Natural killer cell (primary cell): Measurements from ENCODE around the gene GRAMD4. TPM values are rescaled to one million over a fixed set of nuclear protein-coding genes. Genes with fewer than 3 reads are reported as not detected.
"Not testable (repeated sequence)": the region's sequence is repeated elsewhere in the genome, so short reads cannot be mapped to it uniquely, and the experiment has no call there.

Experiments used
- ATAC-seq, 3 donors: fragments of 150-1000 bp in 2 of 3; fragments of 200-7000 bp in 1 of 3; cut with Tn5 transposase; 1 replicate in 1 of 3; 2 replicates in 2 of 3; pipeline ENCODE4 v1.10.0; 2021; ENCODE audit warnings: mild to moderate bottlenecking in 2 of 3, moderate library complexity in 2 of 3
- DNase-seq, 2 donors: peaks; one replicate each; pipeline versions ENCODE4 v3.0.0 to v3.0.0-alpha.2; 2013 to 2021; ENCODE audit warnings: mixed read lengths in 1 of 2
- H3K27ac ChIP-seq: one replicate; pipeline ENCODE4 v1.5.1; 2013; ENCODE audit warnings: mild to moderate bottlenecking, low read length
- H3K27me3 ChIP-seq: one replicate; pipeline ENCODE4 v1.6.1; 2013; ENCODE audit warnings: low read length; ENCODE audit not compliant: control insufficient read depth, insufficient read depth
- H3K36me3 ChIP-seq: one replicate; pipeline ENCODE4 v1.6.1; 2013; ENCODE audit warnings: low read length; ENCODE audit not compliant: control insufficient read depth, insufficient read depth
- H3K4me1 ChIP-seq: one replicate; pipeline ENCODE4 v1.6.1; 2013; ENCODE audit warnings: low read length; ENCODE audit not compliant: control insufficient read depth, insufficient read depth
- H3K4me3 ChIP-seq: one replicate; pipeline ENCODE4 v1.5.1; 2013; ENCODE audit warnings: low read length
- H3K9me3 ChIP-seq: one replicate; pipeline ENCODE4 v1.6.1; 2013; ENCODE audit warnings: low read length; ENCODE audit not compliant: control insufficient read depth, insufficient read depth
- H3K27ac Mint-ChIP-seq, 2 donors: one replicate each; pipeline ENCODE4 v1.8.0; 2022; ENCODE audit warnings: mild to moderate bottlenecking in 2 of 2, mixed read lengths in 2 of 2, moderate library complexity in 1 of 2
- H3K27me3 Mint-ChIP-seq, 2 donors: one replicate each; pipeline ENCODE4 v1.8.0; 2022; ENCODE audit warnings: low read depth in 2 of 2, mixed read lengths in 2 of 2
- H3K36me3 Mint-ChIP-seq: one replicate; pipeline ENCODE4 v1.8.0; 2022; ENCODE audit warnings: mixed read lengths
- H3K4me1 Mint-ChIP-seq, 2 donors: one replicate each; pipeline ENCODE4 v1.8.0; 2022; ENCODE audit warnings: mixed read lengths in 2 of 2
- H3K4me3 Mint-ChIP-seq: one replicate; pipeline ENCODE4 v1.8.0; 2022; ENCODE audit warnings: mild to moderate bottlenecking, moderate library complexity, mixed read lengths
- H3K9me3 Mint-ChIP-seq, 2 donors: one replicate each; pipeline ENCODE4 v1.8.0; 2022; ENCODE audit warnings: mixed read lengths in 2 of 2
- WGBS: methylation state at CpG from one replicate; pipeline ENCODE4 v1.1.7; 2013; ENCODE audit warnings: missing lambda C conversion rate; ENCODE audit not compliant: insufficient coverage; 5-methylcytosine and 5-hydroxymethylcytosine counted together
- intact Hi-C: fragments of 100-400 bp; cut with micrococcal nuclease; formaldehyde crosslinking; loops from one replicate; pipeline ENCODE4 v1.14.2; 2022
- total RNA-seq, 4 donors: library from RNA; stranded (reverse); fragments of 120-200 nt in 1 of 4; gene quantifications; one replicate each; pipeline versions ENCODE4 v1.2.3 to v1.2.4, GENCODE V29; 2013 to 2022
- TF ChIP-seq, protein P1 (sequence below): fragments of 200-600 bp; IDR thresholded peaks from one replicate; pipeline ENCODE4 v1.8.0; 2022; ENCODE audit warnings: antibody characterized with exemption

The GRAMD4 gene
- total RNA-seq, 3 donors from 2014 or later (not counting 1 experiment from before 2014, with no cell fraction given): 30.0 to 78.5 (median 41.6) TPM

DNA sequence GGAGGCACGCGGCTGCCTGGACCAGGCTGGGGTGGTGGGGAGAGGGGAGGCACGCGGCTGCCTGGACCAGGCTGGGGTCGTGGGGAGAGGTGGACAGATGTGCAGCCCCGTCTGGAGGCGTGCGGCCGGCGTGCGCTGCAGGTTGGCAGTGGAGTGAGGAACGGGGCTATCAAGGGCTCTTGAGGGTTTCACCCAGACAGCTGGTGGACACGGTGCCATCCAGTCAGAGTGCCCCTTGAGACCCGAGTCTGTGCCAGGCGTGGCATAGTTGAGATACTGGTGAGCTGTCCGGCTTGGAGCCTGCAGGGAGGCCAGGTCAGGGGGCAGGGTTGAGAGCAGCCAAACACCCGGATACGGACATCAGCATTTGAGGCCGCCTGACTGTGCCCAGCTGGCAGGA is 1.5 kb upstream of the GRAMD4 start:
- DNase-seq: no peak
- WGBS: 89% methylated on average over 19 of the region's 19 CpGs
- intact Hi-C loops: no loop called here
- ATAC-seq: no peak
- no peaks in the 10 kb centered on the region for H3K36me3 Mint-ChIP-seq
- peaks cover 9 to 23% of the 10 kb centered on the region in 2 donors for H3K4me1 Mint-ChIP-seq
- H3K27me3 Mint-ChIP-seq: no peaks in the 10 kb centered on the region
- H3K9me3 Mint-ChIP-seq: no peaks in the 10 kb centered on the region
- Histone ChIP-seq H3K27me3 (no peaks in the 10 kb centered on the region), H3K9me3 (no peaks in the 10 kb centered on the region), H3K4me3 (no peak overlapping the region), H3K36me3 (no peaks in the 10 kb centered on the region), H3K4me1 (peaks cover 35% of the 10 kb centered on the region), H3K27ac (no peak overlapping the region)
- TF ChIP-seq, protein P1, sequence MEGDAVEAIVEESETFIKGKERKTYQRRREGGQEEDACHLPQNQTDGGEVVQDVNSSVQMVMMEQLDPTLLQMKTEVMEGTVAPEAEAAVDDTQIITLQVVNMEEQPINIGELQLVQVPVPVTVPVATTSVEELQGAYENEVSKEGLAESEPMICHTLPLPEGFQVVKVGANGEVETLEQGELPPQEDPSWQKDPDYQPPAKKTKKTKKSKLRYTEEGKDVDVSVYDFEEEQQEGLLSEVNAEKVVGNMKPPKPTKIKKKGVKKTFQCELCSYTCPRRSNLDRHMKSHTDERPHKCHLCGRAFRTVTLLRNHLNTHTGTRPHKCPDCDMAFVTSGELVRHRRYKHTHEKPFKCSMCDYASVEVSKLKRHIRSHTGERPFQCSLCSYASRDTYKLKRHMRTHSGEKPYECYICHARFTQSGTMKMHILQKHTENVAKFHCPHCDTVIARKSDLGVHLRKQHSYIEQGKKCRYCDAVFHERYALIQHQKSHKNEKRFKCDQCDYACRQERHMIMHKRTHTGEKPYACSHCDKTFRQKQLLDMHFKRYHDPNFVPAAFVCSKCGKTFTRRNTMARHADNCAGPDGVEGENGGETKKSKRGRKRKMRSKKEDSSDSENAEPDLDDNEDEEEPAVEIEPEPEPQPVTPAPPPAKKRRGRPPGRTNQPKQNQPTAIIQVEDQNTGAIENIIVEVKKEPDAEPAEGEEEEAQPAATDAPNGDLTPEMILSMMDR: no peak
- H3K27ac Mint-ChIP-seq: no peak overlapping the region
- H3K4me3 Mint-ChIP-seq: no peak overlapping the region

DNA sequence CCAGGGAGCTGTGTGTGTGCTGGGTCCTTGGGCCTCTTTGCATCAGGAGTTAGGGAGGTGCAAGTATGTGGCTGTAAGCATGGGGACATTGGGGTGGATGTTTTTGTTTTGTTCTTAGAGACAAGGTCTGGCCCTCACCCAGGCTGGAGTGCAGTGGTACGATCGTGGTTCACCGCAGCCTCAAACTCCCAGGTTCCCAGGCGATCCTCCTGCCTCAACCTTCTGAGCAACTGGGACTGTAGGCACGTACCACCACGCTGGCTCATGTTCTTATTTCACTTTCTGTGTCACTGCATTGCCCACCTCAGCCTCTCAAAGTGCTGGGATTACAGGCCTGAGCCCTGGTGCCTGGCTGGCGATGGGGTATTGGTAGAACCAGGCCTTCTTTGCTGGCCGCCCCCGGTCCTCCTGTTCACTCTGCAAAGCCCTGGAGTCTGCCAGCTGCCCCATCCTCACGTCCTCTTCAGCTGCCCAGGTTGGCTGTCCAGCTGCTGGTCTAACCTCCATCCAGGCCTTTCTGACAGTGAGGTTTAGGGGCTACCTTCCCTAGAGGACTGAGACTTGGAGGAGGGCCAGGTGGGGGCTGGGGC is 851 bp upstream of the GRAMD4 start:
- Histone ChIP-seq H3K36me3 (no peaks in the 10 kb centered on the region), H3K27ac (no peak overlapping the region), H3K27me3 (no peaks in the 10 kb centered on the region), H3K4me3 (no peak overlapping the region), H3K4me1 (peaks cover 32% of the 10 kb centered on the region), H3K9me3 (no peaks in the 10 kb centered on the region)
- TF ChIP-seq, protein P1: no peak
- ATAC-seq (no peak), DNase-seq (no peak)
- Mint-ChIP-seq H3K9me3 (no peaks in the 10 kb centered on the region), H3K36me3 (no peaks in the 10 kb centered on the region), H3K27me3 (no peaks in the 10 kb centered on the region), H3K27ac (no peak overlapping the region), H3K4me3 (no peak overlapping the region), H3K4me1 (peaks cover 2 to 17% of the 10 kb centered on the region in 2 donors)
- intact Hi-C loops: no loop called here
- 79% methylated on average over 10 of the region's 10 CpGs for WGBS

DNA sequence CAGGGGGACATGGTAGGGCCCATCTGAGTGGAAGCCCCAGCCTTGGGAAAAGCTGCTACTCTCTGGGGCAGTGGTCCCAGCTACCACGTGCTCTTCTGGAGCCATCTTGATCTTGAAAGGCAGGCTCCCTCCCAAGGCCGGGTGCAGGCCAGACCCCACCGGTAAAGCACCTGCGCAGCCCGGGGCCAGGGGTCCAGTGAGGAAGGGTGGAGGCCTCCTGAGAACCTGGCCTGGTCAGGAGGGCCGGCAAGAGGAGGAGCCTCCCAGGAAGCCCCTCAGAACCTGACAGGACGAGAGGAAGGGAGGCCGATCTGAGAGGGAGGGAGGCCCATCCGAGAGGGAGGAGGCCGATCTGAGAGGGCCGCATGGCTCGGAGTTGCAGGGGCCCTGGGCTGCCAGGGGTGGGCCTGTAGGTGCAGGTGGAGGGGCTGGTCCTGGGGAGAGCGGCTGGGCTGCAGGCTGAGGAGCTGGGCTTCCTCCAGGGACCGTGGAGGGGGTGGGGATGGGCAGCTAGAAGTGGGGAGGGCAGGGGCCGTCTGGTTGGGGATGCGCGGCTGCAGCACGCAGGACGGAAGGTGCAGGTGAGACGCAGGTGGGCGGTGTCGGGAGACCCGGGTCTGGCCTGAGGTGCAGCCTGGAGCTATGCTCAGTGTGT is 529 bp downstream of the GRAMD4 start:
- TF ChIP-seq, protein P1: no peak
- Mint-ChIP-seq H3K4me3 (no peak overlapping the region), H3K36me3 (no peaks in the 10 kb centered on the region), H3K4me1 (peaks cover 0 to 14% of the 10 kb centered on the region in 2 donors), H3K9me3 (no peaks in the 10 kb centered on the region), H3K27me3 (no peaks in the 10 kb centered on the region), H3K27ac (no peak overlapping the region)
- 91% methylated on average over 23 of the region's 23 CpGs for WGBS
- no peak for DNase-seq
- ATAC-seq: no peak
- intact Hi-C loops: no loop called here
- H3K36me3 ChIP-seq: no peaks in the 10 kb centered on the region
- no peaks in the 10 kb centered on the region for H3K9me3 ChIP-seq
- H3K27ac ChIP-seq: no peak overlapping the region
- H3K4me1 ChIP-seq: peaks cover 26% of the 10 kb centered on the region
- H3K4me3 ChIP-seq: no peak overlapping the region
- no peaks in the 10 kb centered on the region for H3K27me3 ChIP-seq

DNA sequence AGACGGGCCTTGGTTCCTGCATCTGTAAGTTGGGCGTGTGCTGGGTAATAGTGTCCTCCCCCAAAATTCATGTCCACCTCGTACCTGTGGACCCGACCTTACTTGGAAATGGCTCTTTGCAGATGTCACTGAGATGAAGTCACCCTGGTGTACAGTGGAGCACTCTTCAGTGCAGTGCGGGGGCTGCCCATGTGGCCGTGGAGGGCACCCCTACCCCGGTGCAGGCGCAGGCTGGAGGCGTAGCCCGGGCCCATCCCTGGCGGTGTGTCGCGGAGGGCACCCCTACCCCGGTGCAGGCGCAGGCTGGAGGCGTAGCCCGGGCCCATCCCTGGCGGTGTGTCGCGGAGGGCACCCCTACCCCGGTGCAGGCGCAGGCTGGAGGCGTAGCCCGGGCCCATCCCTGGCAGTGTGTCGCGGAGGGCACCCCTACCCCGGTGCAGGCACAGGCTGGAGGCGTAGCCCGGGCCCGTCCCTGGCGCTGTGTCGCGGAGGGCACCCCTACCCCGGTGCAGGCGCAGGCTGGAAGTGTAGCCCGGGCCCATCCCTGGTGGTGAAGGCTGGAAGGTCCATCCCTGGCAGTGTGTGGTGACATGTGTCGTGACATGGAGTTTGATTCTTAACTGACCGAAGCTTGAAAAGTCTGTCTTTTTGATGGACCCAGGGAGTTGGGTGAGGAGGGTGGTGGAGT is 1.2 kb downstream of the GRAMD4 start:
- WGBS: 96% methylated on average over 34 of the region's 38 CpGs
- H3K27ac ChIP-seq, intact Hi-C loops: not testable (repeated sequence)

More for the DNA sequence above, 1.2 kb downstream of the GRAMD4 start:
- not testable (repeated sequence) for H3K4me3 Mint-ChIP-seq, H3K9me3 ChIP-seq, H3K27ac Mint-ChIP-seq, H3K9me3 Mint-ChIP-seq, H3K27me3 ChIP-seq, ATAC-seq, H3K36me3 Mint-ChIP-seq, H3K27me3 Mint-ChIP-seq, H3K36me3 ChIP-seq, DNase-seq, H3K4me3 ChIP-seq
- peaks cover 0 to 18% of the 10 kb centered on the region in 2 donors for H3K4me1 Mint-ChIP-seq
- peaks cover 31% of the 10 kb centered on the region for H3K4me1 ChIP-seq
